HTERT RPE-1 (cell line): Measurements from ENCODE around the gene UBA6.
"Not testable (repeated sequence)": the region's sequence is repeated elsewhere in the genome, so short reads cannot be mapped to it uniquely, and the experiment has no call there.

Experiments
- in situ Hi-C: fragments of 300-500 bp; cut with MboI; formaldehyde crosslinking; loops from 4 replicates; pipeline ENCODE4 v1.14.3; 2020; ENCODE audit warnings: low sequenced_read_pairs

UBA6 gene

GRCh38 chr4:67714248-67714583, 13.3 kb upstream of the UBA6 start:
- in situ Hi-C loops: no loop called here

GRCh38 chr4:67713529-67714247, 12.7 kb upstream of the UBA6 start:
- in situ Hi-C loops: no loop called here

- in situ Hi-C loops: no loop called here
These were observed 11.9 kb upstream of the UBA6 start for GRCh38 chr4:67712650-67713528.

GRCh38 chr4:67712000-67712625, 11.2 kb upstream of the UBA6 start:
- in situ Hi-C loops: no loop called here

- in situ Hi-C loops: not testable (repeated sequence)
These were observed 5.7 kb upstream of the UBA6 start for GRCh38 chr4:67706682-67707081.

GRCh38 chr4:67704843-67705242, 3.9 kb upstream of the UBA6 start:
- in situ Hi-C loops: no loop called here

GRCh38 chr4:67702166-67702565, 1.2 kb upstream of the UBA6 start:
- in situ Hi-C loops: no loop called here

GRCh38 chr4:67701517-67701850, 529 bp upstream of the UBA6 start:
- in situ Hi-C loops: no loop called here

GRCh38 chr4:67700116-67700737, 728 bp downstream of the UBA6 start:
- in situ Hi-C loops: no loop called here

GRCh38 chr4:67699603-67700002, 1.4 kb downstream of the UBA6 start:
- in situ Hi-C loops: no loop called here

- in situ Hi-C loops: no loop called here
These were observed 2.9 kb downstream of the UBA6 start for GRCh38 chr4:67697860-67698687.

GRCh38 chr4:67696061-67696460, 4.9 kb downstream of the UBA6 start:
- in situ Hi-C loops: no loop called here

- in situ Hi-C loops: no loop called here
These were observed 6.3 kb downstream of the UBA6 start for GRCh38 chr4:67694662-67695061.

- in situ Hi-C loops: no loop called here
These were observed 9.6 kb downstream of the UBA6 start for GRCh38 chr4:67691328-67691727.

GRCh38 chr4:67687636-67688035, 13.3 kb downstream of the UBA6 start:
- in situ Hi-C loops: no loop called here

GRCh38 chr4:67685532-67685859, 15.5 kb downstream of the UBA6 start:
- in situ Hi-C loops: no loop called here

- in situ Hi-C loops: no loop called here
These were observed 16.0 kb downstream of the UBA6 start for GRCh38 chr4:67684839-67685531.

GRCh38 chr4:67682266-67682665, 18.7 kb downstream of the UBA6 start:
- in situ Hi-C loops: no loop called here

- in situ Hi-C loops: no loop called here
These were observed 20.3 kb downstream of the UBA6 start for GRCh38 chr4:67680581-67681222.

- in situ Hi-C loops: no loop called here
These were observed 22.3 kb downstream of the UBA6 start for GRCh38 chr4:67678612-67679011.
